Hepatic stellate cell (primary cell): ENCODE data around the gene DNAJC3.
"Not testable (repeated sequence)": the region's sequence is repeated elsewhere in the genome, so short reads cannot be mapped to it uniquely, and the experiment has no call there.

Experiments used
- DNase-seq: peaks from one replicate; pipeline ENCODE4 v3.0.0; 2011; ENCODE audit warnings: low spot score

Gene DNAJC3

DNA sequence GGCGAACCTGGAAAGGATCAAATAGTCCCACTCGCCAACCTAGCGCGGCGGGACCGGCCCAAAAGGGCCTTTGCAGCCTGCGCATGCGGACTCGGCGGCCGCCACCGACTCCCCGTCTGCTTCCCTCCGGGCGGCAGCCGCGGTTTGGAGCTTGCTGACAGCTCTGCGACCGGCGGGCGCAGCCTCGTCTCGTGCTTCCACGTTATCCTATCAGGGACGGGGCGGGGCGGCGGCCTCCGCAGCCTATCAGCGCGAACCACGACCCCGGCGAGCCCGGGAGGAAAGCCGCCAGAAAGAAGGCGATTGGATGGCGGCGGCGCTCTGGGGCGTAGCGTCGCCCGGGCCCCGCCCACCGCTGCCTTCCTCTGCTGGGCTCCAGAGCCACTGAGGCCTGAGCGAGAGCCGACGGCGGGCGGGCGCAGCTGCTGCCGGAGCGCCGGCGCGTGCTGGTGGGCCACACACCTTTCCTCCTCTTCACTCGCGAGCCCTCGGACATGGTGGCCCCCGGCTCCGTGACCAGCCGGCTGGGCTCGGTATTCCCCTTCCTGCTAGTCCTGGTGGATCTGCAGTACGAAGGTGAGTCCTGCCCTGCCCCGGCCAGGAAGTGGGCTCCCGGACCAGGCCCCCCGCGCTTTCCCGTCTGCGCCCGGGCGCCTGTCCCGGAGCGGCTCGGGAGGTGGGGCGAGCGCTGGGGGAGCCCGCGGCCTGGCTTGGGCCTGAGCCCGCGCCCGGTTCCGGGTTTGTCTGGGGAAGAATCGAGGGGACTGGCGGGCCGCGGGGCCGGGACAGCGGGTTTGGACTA, at the start of gene DNAJC3:
TSS of gene DNAJC3 (plus strand) at position 378 of the 802 bp plus-strand sequence. CDS start at position 495, 117 bp downstream.
- peak; percentile 98 for DNase-seq

GRCh38 chr13:95627590-95627989, 49.3 kb upstream of the DNAJC3 start:
- DNase-seq: no peak

DNA sequence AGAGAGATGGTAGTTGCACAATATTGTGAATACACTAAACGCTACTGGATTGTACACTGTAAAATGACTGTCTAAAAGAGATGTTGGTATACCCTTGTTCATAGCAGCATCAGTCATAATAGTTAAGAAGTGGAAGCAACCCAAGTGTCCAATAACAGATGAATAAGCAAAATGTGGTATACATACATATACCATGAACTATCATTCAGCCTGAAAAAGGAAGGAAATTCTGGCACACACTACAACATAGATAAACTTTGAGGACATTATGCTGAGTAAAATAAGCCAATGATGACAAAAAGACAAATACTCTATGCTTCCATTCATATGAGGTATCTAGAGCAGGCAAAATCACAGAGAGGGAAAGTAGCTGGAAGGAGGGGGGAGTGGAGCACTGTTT, 48.5 kb upstream of the DNAJC3 start:
- no peak for DNase-seq

DNA sequence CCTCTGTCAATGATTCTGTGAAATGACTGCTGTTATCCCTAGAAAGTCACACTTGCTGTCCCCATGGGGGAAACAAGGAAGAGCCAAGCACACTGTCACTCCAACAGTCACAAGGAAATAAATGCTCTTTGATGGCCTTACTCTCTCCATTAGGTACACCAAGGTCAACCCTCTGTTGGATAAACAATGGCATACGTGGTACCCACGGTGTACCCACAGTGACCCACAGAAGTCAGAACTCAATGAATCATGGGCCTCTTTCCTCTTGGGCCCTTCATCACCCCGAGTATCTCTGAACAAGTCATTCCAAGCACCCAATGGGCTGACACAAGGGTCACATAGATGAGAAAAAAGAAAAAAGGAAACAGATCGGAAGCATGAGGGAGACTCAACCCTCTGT, 47.9 kb upstream of the DNAJC3 start:
- no peak for DNase-seq

GRCh38 chr13:95630593-95630992, 46.3 kb upstream of the DNAJC3 start:
- DNase-seq: no peak

DNA sequence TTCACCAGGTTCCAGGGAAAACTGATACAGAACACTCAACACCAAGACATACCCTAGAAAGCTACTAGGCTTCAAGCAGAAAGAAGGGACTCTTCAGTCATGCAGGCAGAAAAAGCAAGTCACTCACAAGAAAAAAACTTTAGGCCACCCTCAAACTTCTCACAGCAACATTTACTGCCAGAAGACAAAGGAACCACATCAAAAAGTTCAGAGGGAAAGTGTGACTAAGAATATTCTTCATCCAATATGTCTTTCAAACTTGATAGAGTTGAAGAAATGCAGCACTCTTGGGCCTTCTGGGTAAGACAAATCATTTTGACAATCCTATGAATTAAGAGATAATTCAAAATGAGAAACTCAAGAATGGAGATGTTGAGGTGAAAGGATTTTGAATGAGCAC, 40.1 kb upstream of the DNAJC3 start:
- DNase-seq: no peak

GRCh38 chr13:95641291-95642027, 35.5 kb upstream of the DNAJC3 start:
- DNase-seq: peak; percentile 10

GRCh38 chr13:95642028-95642621, 34.8 kb upstream of the DNAJC3 start:
- DNase-seq: peak; percentile 43

- DNase-seq: no peak
These were observed 33.9 kb upstream of the DNAJC3 start for GRCh38 chr13:95642999-95643398.

DNA sequence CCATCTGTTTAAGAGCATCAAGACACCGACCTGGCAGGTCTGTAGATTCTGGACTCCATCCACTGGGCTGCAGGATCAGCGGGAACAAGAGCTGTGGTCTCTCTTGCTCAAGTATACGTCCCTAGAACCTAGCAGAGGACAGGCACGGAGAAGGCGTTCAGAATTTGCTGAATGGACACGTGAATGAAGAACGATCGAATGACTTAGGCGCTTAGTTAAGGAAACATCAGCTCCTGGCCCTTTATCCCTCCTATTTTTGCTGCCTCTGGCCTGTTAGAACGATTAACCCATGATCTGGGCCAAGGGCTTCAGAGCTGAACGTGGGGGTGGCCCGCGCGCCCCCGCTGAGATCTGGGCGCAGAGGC, 33.4 kb upstream of the DNAJC3 start:
- peak; percentile 16 for DNase-seq

- peak; percentile 33 for DNase-seq
These were observed 32.9 kb upstream of the DNAJC3 start for GRCh38 chr13:95643936-95644598.

- peak; percentile 81 for DNase-seq
These were observed 32.3 kb upstream of the DNAJC3 start, which contains the start of gene DZIP1 for GRCh38 chr13:95644601-95645052. DZIP1 (minus strand) TSS chr13:95644706; CDS start chr13:95642029, 2,677 bp downstream.

DNA sequence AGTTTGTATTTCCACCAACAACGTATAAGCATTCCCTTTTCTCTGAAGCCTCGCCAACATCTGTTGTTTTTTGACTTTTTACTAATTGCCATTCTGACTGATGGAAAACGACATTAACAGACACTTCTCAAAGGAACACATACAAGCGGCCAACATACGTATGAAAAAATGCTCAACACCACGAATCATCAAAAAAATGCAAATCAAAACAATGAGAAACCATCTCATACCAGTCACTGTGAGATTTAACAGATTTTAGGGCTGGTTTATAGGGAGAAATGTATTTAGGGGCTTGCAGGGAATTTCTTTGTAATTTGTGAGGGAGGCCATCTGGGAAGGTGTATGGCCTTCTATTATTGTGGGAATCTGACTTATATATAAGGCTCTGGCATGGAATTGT, 29.6 kb upstream of the DNAJC3 start:
- DNase-seq: no peak

- DNase-seq: no peak
These were observed 26.2 kb upstream of the DNAJC3 start for GRCh38 chr13:95650696-95651095.

- no peak for DNase-seq
These were observed 24.6 kb upstream of the DNAJC3 start for GRCh38 chr13:95652244-95652764.

DNA sequence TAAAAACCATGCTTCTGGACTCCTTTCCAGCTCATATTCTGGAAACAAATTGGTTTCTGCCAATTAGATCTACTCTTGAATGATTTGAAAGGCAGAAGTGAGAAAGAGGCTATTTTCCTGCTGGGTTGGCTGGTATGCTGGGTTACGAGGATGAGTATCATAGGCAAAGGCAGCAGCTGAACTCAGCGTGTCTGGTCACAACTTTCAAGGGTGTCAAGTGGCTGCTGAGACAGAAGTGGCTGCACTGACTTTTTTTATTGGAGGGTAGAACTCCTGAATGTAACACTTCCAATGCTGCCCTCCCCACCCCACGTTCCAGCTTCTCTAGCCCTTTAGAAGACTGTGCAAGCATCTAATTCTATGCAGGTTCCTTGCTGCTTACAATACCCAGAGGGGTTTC, 24.1 kb upstream of the DNAJC3 start:
- DNase-seq: no peak

GRCh38 chr13:95656386-95657015, 20.4 kb upstream of the DNAJC3 start:
- DNase-seq: no peak

DNA sequence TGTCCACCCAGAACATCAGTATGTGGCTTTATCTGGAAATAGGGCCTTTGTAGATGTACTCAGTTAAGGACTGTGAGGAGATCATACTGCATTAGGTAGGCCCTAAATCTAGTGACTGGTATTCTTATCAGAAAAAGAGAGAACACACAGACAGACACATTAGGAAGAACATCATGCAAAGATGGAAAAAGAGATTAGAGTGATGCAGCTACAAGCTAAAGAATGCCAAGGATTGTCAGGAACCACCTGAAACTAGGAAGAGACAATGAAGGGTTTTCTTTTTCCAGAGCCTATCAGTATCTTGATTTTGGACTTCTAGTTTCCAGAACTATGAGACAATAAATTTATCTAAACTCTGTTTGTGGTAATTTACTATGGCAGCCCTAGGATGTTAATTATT, 17.4 kb upstream of the DNAJC3 start:
- no peak for DNase-seq

DNA sequence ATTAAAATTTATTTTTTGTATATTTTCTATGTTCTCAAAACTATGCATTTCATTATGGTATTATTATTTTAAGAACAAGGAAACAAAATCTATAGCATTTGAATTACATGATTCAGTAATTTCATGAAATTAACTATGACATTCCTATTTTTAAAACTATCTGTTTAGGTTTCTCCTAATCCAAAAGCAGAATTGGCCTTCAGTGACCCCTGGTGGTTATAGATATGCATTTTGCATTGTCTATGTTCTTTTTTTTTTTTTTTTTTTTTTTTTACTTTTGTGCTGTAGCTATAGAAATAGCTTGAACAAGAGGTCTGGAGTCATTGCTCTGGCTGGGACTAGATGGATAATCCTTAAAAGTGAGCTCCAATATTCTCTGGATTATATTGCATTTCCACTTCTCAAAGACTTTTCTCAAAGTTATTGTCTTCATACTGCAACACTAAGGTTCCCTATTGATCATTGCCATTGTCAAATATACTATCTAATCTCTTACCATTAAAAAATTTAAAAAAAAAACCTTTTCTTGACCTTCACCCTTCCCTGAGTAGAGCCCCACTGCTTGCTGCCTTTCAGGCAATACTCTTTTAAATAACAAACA, 15.9 kb upstream of the DNAJC3 start:
- no peak for DNase-seq

DNA sequence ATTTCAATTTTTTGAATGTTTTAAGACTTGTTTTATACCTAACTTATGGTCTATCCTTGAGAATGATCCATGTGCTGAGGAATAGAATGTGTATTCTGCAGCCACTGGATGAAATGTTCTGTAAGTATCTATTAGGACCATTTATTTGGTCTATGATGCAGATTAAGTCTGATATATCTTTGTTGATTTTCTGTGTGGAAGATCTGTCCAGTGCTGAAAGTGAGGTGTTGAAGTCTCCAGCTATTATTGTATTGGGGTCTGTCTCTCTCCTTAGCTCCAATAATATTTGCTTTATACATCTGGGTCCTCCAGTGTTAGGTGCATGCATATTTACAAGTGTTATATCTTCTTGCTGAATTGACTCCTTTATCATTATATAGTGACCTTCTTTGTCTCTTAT, 9.7 kb upstream of the DNAJC3 start:
- DNase-seq: not testable (repeated sequence)

GRCh38 chr13:95671597-95671996, 5.3 kb upstream of the DNAJC3 start:
- DNase-seq: no peak
